CD4-positive, alpha-beta T cell treated with Interleukin-21 for 1 hour (primary cell): ENCODE measurements around the gene DTX3.
"Not testable (repeated sequence)": the region's sequence is repeated elsewhere in the genome, so short reads cannot be mapped to it uniquely, and the experiment has no call there.

Experiments used
- DNase-seq: peaks from one replicate; pipeline ENCODE4 v3.0.0-alpha.2; 2020

Gene DTX3

GRCh38 chr12:57604454-57604991 lies at the start of gene DTX3:
TSS of gene DTX3 (plus strand) at chr12:57604824. CDS start at chr12:57606518, 1,694 bp downstream.
- DNase-seq, result peak; percentile 44

- no peak for DNase-seq
Measured at GRCh38 chr12:57554897-57555296, 49.7 kb upstream of the DTX3 start.

GRCh38 chr12:57558864-57559263 lies 45.8 kb upstream of the DTX3 start:
- no peak for DNase-seq

- no peak for DNase-seq
Measured at GRCh38 chr12:57560516-57560915, 44.1 kb upstream of the DTX3 start.

- not testable (repeated sequence) for DNase-seq
Measured at GRCh38 chr12:57561117-57561516, 43.5 kb upstream of the DTX3 start.

- DNase-seq, result no peak
Measured at GRCh38 chr12:57563358-57563757, 41.3 kb upstream of the DTX3 start.

GRCh38 chr12:57564178-57564740 lies 40.4 kb upstream of the DTX3 start:
- DNase-seq, result no peak

- DNase-seq, result no peak
Measured at GRCh38 chr12:57568838-57569237, 35.8 kb upstream of the DTX3 start.

- no peak for DNase-seq
Measured at GRCh38 chr12:57569858-57570257, 34.8 kb upstream of the DTX3 start.

GRCh38 chr12:57570438-57570837 lies 34.2 kb upstream of the DTX3 start:
- not testable (repeated sequence) for DNase-seq

GRCh38 chr12:57571926-57572762 lies 32.5 kb upstream of the DTX3 start:
- DNase-seq, result no peak

- no peak for DNase-seq
Measured at GRCh38 chr12:57574795-57575194, 29.8 kb upstream of the DTX3 start.

GRCh38 chr12:57575771-57576612 lies 28.6 kb upstream of the DTX3 start:
- DNase-seq, result no peak

- no peak for DNase-seq
Measured at GRCh38 chr12:57576613-57577160, 27.9 kb upstream of the DTX3 start.

GRCh38 chr12:57577981-57578758 lies 26.5 kb upstream of the DTX3 start:
- no peak for DNase-seq

- no peak for DNase-seq
Measured at GRCh38 chr12:57579011-57579410, 25.6 kb upstream of the DTX3 start.

- no peak for DNase-seq
Measured at GRCh38 chr12:57579677-57580465, 24.8 kb upstream of the DTX3 start.

GRCh38 chr12:57580466-57580795 lies 24.2 kb upstream of the DTX3 start:
- no peak for DNase-seq

GRCh38 chr12:57581802-57582201 lies 22.8 kb upstream of the DTX3 start:
- no peak for DNase-seq

GRCh38 chr12:57582440-57582839 lies 22.2 kb upstream of the DTX3 start:
- DNase-seq, result no peak
